Skeletal muscle cell (primary cell): Measurements from ENCODE around the gene SASH1.

Experiments
- DNase-seq: peaks from one replicate; pipeline ENCODE4 v3.0.0-alpha.2; 2010; ENCODE audit warnings: low read depth
- H3K4me3 ChIP-seq: 2 replicates; pipeline ENCODE4 v1.5.1; 2011; ENCODE audit warnings: low read depth, mild to moderate bottlenecking, control low read depth, low read length, moderate library complexity

SASH1 gene

DNA sequence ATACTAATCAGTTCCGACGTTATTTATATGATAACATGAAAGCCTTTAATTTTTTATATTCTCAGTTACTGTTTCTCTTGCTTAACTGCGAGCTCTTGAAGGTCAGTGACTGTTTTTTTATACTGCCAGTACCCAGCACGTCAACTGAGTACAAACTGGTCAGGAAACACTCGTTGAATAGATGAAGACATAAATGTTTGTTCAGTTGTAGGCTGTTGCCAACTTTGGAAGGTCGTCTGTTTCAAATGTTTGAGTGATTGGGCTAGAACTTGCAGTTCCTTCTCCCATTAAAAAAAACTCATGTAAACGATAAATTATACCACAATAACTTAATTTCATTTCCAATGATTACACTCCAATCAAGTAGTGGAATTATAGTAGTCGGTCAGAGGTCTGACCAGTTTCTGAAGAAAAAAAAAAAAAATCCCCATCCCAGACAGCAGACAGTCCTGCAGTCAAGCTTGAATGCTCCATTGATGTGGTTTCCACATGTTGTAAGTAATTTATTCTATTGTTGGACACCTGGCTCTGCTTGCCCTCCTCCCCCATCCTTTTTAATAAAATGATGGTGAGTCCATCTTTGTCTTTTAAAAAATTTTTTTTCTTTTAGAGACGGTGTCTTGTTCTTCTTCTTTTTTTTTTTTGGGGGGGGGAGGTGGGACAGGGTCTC is 81.1 kb downstream of the SASH1 start:
- H3K4me3 ChIP-seq, result no peak overlapping the region
- DNase-seq, result no peak

DNA sequence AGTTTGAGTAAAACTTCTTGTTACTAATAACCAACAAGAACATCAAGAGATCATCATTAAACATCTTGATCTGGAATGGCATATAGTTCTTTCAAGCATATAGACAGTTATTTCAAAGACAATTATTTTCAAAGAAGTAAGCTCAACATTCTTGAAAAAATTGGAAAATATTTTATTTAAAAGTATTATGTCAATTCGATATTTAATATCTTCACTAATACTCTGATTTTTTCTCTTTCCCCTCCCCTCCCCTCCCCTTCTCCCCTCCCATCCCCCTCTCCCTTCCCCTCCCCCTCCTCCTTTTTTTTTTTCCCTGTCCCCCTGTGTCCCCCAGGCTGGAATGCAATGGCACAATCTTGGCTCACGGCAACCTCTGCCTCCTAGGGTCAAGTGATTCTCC is 82.8 kb downstream of the SASH1 start:
- no peak for DNase-seq
- no peak overlapping the region for H3K4me3 ChIP-seq

- DNase-seq, result no peak
- no peak overlapping the region for H3K4me3 ChIP-seq
These were observed 83.8 kb downstream of the SASH1 start for GRCh38 chr6:148426317-148426977.

- no peak for DNase-seq
- H3K4me3 ChIP-seq, result no peak overlapping the region
These were observed 84.7 kb downstream of the SASH1 start for GRCh38 chr6:148427333-148427732.

GRCh38 chr6:148429423-148429822 is 86.8 kb downstream of the SASH1 start:
- H3K4me3 ChIP-seq, result no peak overlapping the region
- no peak for DNase-seq

DNA sequence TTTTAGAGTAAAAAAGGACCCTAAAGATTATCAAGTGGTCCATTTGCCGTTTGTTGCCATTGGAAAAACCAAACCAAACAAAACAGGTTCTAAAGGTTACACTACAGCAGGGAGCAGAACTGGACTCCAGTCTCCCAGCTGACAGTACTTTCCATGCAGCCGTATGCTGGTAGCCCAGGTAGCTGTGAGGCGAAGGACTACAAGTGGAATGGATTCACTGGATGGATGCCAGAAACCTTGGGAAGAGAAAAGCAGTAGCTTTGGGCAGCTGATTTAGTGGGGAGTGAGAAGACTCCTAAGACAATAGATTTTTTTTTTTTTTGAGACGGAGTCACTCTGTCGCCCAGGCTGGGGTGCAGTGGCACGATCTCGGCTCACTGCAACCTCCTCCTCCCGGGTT is 88.3 kb downstream of the SASH1 start:
- no peak for DNase-seq
- no peak overlapping the region for H3K4me3 ChIP-seq

DNA sequence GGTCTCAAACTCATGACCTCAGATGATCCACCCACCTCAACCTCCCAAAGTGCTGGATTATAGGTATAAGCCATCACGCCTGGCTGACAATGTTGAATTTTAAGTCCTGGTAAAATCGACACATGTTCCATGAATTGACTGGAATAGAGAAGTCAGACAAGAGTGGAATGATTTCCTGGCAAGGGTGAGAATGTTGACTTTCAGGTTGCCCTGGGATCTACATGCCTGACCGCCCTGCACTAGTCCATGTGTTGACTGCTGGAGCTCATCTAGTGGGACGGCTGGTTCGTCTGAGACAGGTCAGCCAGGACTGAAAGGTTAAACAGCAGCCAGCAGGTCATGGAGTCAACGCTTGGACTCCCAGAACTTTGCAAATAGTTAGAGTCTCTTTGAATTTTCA is 88.8 kb downstream of the SASH1 start:
- DNase-seq, result no peak
- no peak overlapping the region for H3K4me3 ChIP-seq

GRCh38 chr6:148431840-148432239 is 89.2 kb downstream of the SASH1 start:
- no peak overlapping the region for H3K4me3 ChIP-seq
- no peak for DNase-seq

GRCh38 chr6:148432462-148433195 is 90.0 kb downstream of the SASH1 start:
- no peak for DNase-seq
- no peak overlapping the region for H3K4me3 ChIP-seq

DNA sequence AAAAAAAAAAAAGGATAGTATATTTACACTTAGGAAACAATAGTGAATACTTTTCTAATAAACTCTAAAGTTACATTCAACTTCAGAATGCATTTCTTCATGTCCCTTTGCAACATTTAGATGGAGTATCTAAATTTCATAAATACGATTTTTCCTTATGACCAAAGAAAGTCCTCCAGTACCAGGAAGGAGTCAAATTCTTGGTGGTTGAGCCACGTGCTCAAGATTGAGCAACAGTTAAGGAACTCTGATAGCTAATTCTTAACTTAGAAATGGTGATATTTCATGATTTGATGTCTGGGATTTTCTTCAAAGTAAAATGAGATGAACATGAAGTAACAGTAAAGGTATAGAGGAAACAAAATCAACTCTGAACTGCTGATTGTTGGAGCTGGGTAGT is 92.7 kb downstream of the SASH1 start:
- no peak overlapping the region for H3K4me3 ChIP-seq
- DNase-seq, result no peak

DNA sequence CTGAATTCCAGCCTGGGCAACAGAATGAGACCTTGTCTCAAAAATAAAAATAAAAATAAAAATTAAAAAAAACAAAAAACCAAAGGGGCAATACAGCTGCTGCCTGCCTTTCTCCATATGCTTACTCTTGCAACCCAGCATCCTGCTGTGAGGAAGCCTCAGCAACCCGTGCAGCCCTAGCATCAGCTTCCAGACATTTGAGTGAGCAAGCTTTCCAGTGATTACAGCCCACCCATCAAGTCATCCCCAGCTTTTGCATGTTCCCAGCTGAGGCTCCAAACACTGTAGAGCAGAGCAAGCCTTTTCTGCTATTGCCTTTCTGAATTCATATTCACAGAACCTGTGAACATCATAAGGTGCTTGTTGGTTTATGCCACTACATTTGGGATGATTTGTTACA is 93.8 kb downstream of the SASH1 start:
- DNase-seq, result no peak
- no peak overlapping the region for H3K4me3 ChIP-seq

GRCh38 chr6:148438632-148439031 is 96.0 kb downstream of the SASH1 start:
- DNase-seq, result peak; percentile 35
- no peak overlapping the region for H3K4me3 ChIP-seq

GRCh38 chr6:148440016-148440415 is 97.4 kb downstream of the SASH1 start:
- peak overlapping the region; percentile 25 for H3K4me3 ChIP-seq

GRCh38 chr6:148440877-148441453 is 98.3 kb downstream of the SASH1 start:
- DNase-seq, result peak; percentile 95
- peak overlapping the region; percentile 6 for H3K4me3 ChIP-seq

More at GRCh38 chr6:148440016-148440415, 97.4 kb downstream of the SASH1 start:
- DNase-seq, result no peak

- H3K4me3 ChIP-seq, result peak overlapping the region; percentile 6
- peak; percentile 58 for DNase-seq
These were observed 98.8 kb downstream of the SASH1 start for GRCh38 chr6:148441454-148441911.

- no peak for DNase-seq
- H3K4me3 ChIP-seq, result no peak overlapping the region
These were observed 101.3 kb downstream of the SASH1 start for GRCh38 chr6:148443798-148444560.

DNA sequence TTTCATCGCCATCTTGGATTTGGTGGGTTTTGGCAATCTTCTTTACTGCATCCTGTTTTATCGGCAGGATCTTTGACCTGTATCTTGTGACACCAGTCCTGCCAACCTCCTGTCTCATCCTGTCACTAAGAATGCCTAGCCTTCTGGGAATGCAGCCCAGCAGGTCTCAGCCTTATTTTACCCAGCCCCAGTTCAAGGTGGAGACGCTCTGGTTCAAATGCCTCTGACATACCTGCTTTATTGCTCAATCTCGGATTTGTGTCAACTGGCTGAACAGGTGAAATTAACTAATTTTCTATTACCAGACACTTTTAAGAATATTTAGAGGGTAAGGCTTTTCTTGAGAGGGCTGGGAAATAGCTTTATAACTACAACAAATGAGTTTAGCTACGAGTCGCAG is 102.5 kb downstream of the SASH1 start:
- DNase-seq, result no peak

DNA sequence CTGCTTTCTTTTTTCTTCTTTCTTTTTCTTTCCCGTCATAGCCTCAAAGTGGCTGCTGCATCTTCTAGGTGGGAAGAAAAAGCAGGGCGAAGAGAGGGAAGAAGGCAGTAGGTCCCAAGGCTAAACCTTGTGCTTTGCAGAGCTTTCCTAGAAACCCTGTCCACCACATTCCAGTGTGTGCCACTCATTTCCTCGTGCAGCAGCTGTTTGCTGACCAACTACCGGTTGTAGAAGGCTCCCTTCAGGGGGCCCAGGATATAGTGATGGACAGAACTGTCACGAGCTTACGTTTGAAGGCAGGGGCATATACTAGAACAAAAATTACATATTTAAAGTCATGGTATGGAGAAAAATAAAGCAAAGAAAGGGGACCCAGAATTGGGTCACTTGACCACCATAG is 103.0 kb downstream of the SASH1 start:
- no peak overlapping the region for H3K4me3 ChIP-seq
- DNase-seq, result peak; percentile 37

More for the DNA sequence above, 102.5 kb downstream of the SASH1 start:
- H3K4me3 ChIP-seq, result no peak overlapping the region

DNA sequence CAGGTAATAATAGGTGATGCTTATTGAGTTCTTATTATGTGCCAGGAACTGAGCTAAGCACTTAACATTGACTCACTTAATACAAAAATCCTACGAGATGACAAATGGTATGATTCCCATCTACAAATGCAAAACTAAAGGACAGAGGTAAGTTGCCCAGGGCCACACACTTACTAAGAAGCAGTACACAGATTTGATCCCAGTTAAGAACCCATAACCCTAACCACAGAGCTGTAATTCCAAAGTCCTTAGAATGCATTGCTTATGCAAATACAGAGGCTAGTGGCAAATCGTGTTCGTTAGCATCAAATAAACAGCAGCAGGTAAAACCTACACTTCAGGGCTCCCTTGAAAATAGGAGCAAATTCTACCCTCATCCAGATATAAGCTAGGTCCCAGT is 104.0 kb downstream of the SASH1 start:
- no peak for DNase-seq

More for the DNA sequence above, 104.0 kb downstream of the SASH1 start:
- H3K4me3 ChIP-seq, result no peak overlapping the region
